ENCODE results near the gene UACA.
"Not testable (repeated sequence)": the region's sequence is repeated elsewhere in the genome, so short reads cannot be mapped to it uniquely, and the experiment has no call there.

Gene UACA

DNA sequence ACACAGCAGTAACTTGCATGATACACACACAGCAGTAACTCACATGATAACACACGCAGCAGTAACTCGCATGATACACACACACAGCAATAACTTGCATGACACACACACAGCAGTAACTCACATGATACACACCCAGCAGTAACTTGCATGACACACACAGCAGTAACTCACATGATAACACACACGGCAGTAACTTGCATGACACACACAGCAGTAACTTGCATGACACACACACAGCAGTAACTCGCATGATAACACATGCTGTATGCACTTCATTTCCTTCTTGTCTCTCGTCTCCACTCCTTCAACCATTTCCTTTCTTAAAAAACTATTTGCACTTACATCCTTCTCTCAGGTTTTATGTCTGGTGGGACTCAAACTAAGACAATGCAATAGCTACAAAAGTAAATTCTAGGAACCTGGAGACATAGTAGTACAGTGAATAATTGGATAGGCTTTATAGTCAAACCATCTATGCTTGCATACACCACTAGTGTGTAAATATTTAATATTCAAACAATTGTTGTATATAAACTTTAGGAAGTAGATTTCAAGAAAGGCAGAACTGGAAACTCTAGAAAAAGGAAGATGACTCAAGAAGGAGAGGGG, 130.8 kb downstream of the UACA start:
- DNase-seq (ENCODE audit: low spot score) = no peak
- FAIRE-seq = no peak

DNA sequence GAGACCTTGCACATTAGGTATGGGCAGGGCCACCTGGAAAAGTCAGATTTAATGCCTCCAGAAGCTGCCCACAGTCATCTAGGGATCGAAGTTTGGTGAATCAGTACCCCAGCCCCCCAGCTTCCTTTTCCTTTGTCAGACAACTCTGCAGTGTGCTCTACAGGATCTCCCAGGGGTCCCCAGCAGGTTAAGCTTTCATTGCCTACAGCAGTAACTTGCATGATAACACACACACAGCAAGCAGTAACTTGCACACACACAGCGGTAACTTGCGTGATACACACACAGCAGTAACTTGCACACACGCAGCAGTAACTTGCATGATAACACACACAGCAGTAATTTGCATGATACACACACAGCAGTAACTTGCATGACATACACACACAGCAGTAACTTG, 131.3 kb downstream of the UACA start:
- no peak for FAIRE-seq

DNA sequence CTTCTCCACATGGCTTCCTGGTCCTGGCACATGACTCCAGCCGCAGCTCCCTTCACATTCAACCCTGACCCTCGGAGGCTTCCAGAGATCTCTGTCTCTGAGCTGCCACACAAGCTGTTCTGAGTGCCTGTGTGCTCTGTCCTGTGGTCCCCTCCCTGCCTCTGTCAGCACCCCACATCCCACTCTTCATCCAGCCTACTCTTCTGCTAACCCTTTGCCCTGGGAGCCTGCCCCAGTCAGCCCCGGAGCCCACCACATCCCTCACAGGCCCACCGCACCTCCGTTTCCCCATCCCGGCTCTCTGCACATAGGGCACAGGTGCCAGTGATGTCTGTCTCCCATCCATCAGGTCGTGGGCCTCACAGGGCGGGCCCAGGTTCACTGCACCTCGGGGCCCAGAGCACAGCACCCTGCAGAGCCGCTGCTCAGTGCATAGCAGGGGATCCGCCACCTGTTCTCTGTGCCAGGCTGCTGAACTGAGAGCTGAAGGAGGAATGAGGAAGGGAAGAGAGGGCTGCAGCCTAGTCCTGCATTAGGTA, 133.6 kb downstream of the UACA start:
- FAIRE-seq (no peak), DNase-seq (ENCODE audit: low spot score) (no peak)

More for the DNA sequence above, 131.3 kb downstream of the UACA start:
- DNase-seq (ENCODE audit: low spot score) = no peak

GRCh38 chr15:70628549-70628896, 134.8 kb downstream of the UACA start:
- FAIRE-seq = no peak

DNA sequence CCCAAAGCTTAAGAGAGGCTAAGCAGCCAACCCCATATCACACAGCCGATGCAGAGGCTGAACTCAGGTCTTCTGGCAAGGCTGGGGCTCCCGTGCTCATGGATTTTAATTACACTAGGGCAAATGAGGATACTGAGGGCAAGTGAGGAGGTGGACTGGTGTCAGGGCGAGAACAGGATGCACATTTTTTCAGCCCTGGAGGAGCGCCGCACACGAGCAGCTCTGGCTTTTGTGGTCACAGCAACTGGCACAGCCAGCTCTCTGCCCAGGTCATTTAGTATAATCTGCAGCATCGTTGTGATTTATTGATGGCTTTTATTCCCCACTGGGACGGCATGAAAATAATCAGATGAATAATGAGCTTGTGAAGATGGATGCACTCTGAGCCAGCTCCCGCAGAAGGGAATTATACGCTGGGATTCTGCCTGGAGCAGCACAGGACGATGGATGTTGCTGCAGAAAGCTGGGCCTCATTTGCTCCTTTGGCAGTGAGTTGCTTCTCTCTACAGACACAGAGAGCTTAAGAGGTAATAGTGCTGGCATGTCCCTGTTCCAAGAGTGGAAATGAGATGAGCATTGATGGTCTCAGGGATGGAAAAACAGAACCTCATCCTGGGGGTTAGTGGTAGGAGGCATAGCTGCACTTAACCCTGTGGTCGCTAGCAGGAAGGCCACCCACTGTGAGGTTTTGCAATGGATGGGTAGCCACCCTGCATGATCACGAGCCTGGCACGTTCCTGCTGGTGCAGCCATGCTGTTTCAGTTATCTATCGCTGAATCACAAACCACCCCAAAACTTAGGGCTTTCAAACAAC, 135.4 kb downstream of the UACA start:
- no peak for FAIRE-seq
- peak; percentile 11 for DNase-seq (ENCODE audit: low spot score)

More at GRCh38 chr15:70628549-70628896, 134.8 kb downstream of the UACA start:
- DNase-seq (ENCODE audit: low spot score) = no peak

GRCh38 chr15:70627322-70627721, 136.0 kb downstream of the UACA start:
- DNase-seq (ENCODE audit: low spot score) (no peak), FAIRE-seq (no peak)

- FAIRE-seq (no peak), DNase-seq (ENCODE audit: low spot score) (no peak)
Measured at GRCh38 chr15:70625438-70625837, 137.9 kb downstream of the UACA start.

- DNase-seq (ENCODE audit: low spot score) (no peak), FAIRE-seq (no peak)
Measured at GRCh38 chr15:70625011-70625410, 138.3 kb downstream of the UACA start.

DNA sequence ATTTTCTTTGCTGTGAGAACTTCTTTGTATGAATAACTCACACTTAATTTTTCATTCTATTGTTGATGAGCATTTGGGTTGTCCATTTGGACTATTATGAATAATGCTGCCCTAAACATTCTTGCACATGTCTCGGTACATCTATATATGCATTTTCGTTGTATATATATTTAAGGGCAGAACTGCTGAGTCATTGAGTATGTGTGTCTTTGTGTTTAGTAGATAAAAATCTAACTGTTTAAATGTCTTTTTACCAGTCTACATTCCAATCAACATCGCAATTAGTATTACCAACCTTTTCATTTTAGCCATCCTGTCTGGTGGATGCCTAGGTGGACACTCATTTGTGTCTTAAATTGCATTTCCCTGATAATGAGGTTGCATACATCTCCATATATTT, 144.4 kb downstream of the UACA start:
- DNase-seq (ENCODE audit: low spot score) = no peak
- FAIRE-seq = no peak

- FAIRE-seq = no peak
- DNase-seq (ENCODE audit: low spot score) = no peak
Measured at GRCh38 chr15:70617911-70618287, 145.5 kb downstream of the UACA start.

DNA sequence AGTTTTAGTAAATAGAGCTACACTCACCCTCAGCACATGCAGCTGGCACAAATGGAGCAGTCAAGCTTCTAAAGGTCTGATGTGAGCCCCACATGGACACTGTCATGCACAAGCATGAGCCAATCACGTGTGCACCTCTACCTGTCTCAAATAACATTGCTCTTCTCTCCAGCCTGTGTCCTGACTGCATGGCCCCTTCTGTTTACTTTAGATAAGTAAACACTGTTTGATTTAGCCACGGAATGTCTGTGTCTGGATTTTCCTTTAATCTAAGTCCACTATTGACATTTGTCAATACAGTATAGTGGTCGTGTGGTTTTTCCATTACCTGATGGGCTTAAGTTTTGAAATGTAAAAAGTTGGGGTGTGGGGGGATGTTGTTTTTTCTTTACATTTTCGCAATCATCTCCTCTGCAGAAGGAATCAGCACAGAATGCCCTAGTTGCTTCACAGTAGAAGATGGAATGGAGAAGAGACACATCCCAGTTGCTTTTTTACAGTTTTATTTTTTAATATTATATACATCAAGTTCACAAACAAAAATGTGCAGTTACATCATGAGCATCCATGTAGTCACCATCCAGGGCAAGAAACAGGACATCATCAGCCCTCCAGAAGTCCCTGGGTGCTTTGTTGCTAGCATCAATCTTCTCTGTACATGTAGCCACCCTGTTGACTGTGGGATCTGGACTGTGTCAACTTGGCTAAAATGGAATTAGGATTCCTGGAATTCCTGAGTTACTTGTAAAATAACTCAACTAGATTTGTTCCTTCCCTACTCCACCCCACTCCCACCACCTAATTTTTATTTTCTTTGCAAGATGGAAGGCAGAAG, 146.1 kb downstream of the UACA start:
- FAIRE-seq = no peak
- no peak for DNase-seq (ENCODE audit: low spot score)

- not testable (repeated sequence) for DNase-seq (ENCODE audit: low spot score); FAIRE-seq
Measured at GRCh38 chr15:70616311-70616756, 147.0 kb downstream of the UACA start.

- FAIRE-seq (no peak), DNase-seq (ENCODE audit: low spot score) (no peak)
Measured at GRCh38 chr15:70615435-70616310, 147.7 kb downstream of the UACA start.

GRCh38 chr15:70614221-70614620, 149.1 kb downstream of the UACA start:
- no peak for FAIRE-seq

GRCh38 chr15:70613271-70613670, 150.1 kb downstream of the UACA start:
- no peak for DNase-seq (ENCODE audit: low spot score)
- no peak for FAIRE-seq

More at GRCh38 chr15:70614221-70614620, 149.1 kb downstream of the UACA start:
- no peak for DNase-seq (ENCODE audit: low spot score)

- FAIRE-seq = no peak
- DNase-seq (ENCODE audit: low spot score) = no peak
Measured at GRCh38 chr15:70611286-70611685, 152.1 kb downstream of the UACA start.

GRCh38 chr15:70610541-70610940, 152.8 kb downstream of the UACA start:
- DNase-seq (ENCODE audit: low spot score) (no peak), FAIRE-seq (no peak)

DNA sequence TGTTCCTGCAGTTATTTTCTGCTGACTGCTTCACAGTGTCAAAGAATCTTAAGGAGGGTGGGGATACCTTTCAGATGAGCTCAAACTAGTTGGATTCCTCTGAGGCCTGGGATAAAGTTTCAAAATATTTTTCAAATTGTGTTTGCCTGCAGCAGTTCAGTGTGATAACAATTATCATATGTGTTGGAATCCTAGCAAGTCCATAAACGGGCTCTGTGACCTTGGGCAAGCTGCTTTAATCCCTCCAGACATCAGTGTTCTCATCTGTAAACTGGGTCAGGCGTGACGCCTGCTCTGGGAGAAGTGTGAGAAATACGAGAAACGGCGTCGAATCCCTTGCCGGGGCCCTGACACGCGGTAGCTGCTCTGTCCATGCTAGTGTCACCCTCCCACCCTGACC, 153.5 kb downstream of the UACA start:
- no peak for DNase-seq (ENCODE audit: low spot score)
- no peak for FAIRE-seq

DNA sequence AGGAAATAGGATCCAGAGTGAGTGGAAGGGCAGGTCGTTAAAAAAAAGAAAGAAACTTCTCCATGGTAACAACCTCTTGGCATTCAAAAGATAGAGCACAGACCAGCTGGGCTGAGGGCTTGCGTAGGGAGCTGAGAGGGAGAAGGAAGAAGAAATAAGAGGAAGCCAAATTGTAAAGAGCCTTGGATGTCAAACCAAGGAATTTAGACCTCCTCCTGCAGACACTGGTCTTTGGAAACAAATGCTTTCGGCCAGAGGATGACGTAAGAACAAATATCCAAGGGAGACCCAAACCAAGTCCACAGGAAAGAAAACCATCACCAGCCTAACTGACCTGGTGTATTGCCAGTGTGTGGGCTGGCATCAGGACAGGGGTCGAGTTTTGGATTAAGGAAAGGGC, 155.2 kb downstream of the UACA start:
- no peak for FAIRE-seq
- DNase-seq (ENCODE audit: low spot score) = no peak

DNA sequence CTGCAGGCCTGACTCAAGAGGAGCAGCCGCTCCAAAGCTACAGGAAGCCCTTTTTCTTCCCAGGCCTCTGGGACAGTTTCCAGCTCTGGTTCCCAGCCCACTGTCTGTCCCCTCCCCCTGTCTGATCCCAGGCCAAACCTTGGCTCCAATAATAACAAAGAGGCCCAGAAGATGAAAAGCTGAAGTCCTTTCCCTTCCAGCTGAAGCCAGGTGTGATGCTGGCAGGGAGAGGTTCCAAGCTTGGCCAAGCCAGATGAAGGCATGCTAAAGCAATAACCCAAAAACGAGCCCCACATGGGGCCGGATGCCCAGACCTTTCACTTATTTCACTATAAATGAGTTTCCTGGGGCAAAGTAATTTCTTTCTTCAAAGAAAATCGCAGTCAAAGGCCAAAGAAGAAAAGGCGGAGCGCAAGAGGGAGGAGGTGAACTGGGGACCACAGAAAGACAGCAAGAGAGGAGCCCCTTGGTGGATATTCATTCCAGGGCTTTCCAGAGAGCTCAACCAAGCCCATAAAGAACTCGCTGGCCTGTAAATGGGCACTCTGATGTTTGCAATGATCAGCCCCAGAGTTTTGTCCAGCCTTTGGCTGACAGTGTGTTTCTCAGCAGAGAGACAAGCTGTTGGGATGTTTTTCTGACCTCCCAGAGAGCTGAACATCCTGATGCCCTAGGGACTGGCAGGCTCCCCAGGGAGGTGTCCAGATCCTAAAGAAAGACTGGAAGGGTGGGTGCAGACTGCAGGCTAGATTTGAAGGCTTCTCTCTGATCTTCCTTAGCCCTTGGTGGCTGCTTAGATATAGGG, 157.6 kb downstream of the UACA start:
- DNase-seq (ENCODE audit: low spot score) = no peak
- no peak for FAIRE-seq

All from RCC 7860 (cell line).